ENCODE data around the gene IPO9.

GRCh38 chr1:201874672-201875071 lies 45.7 kb downstream of the IPO9 start:
- TF ChIP-seq, protein P1, sequence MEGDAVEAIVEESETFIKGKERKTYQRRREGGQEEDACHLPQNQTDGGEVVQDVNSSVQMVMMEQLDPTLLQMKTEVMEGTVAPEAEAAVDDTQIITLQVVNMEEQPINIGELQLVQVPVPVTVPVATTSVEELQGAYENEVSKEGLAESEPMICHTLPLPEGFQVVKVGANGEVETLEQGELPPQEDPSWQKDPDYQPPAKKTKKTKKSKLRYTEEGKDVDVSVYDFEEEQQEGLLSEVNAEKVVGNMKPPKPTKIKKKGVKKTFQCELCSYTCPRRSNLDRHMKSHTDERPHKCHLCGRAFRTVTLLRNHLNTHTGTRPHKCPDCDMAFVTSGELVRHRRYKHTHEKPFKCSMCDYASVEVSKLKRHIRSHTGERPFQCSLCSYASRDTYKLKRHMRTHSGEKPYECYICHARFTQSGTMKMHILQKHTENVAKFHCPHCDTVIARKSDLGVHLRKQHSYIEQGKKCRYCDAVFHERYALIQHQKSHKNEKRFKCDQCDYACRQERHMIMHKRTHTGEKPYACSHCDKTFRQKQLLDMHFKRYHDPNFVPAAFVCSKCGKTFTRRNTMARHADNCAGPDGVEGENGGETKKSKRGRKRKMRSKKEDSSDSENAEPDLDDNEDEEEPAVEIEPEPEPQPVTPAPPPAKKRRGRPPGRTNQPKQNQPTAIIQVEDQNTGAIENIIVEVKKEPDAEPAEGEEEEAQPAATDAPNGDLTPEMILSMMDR (IDR thresholded peaks at IDR 0.05): no peak
- no peak for TF ChIP-seq POLR2A (IDR thresholded peaks at IDR 0.05)

Measured in Peyer's patch (tissue), 4 donors.